Activated CD4-positive, alpha-beta T cell treated with anti-CD3 and anti-CD28 coated beads, Interleukin-2, Interleukin-6, amounts not matched to agents 100 ng/mL and 50 ng/mL, durations not matched to agents 16 hours and 8 hours (primary cell): Measurements from ENCODE around the gene SMIM21.

Experiments
- DNase-seq: peaks from one replicate; pipeline ENCODE4 v3.0.0-alpha.2; 2020

Gene SMIM21

GRCh38 chr18:75375341-75375740 lies 52.2 kb downstream of the SMIM21 start:
- DNase-seq = no peak

- DNase-seq = no peak
These were observed 53.0 kb downstream of the SMIM21 start for GRCh38 chr18:75374466-75374865.

- no peak for DNase-seq
These were observed 58.3 kb downstream of the SMIM21 start for GRCh38 chr18:75369026-75369721.

GRCh38 chr18:75365837-75366236 lies 61.7 kb downstream of the SMIM21 start:
- DNase-seq = no peak

- no peak for DNase-seq
These were observed 62.3 kb downstream of the SMIM21 start for GRCh38 chr18:75365254-75365629.

GRCh38 chr18:75364512-75365253 lies 62.8 kb downstream of the SMIM21 start:
- peak; percentile 1 for DNase-seq

- no peak for DNase-seq
These were observed 63.9 kb downstream of the SMIM21 start for GRCh38 chr18:75363446-75364225.

GRCh38 chr18:75362435-75362834 lies 65.1 kb downstream of the SMIM21 start:
- no peak for DNase-seq

- no peak for DNase-seq
These were observed 66.6 kb downstream of the SMIM21 start for GRCh38 chr18:75360941-75361340.

- no peak for DNase-seq
These were observed 67.3 kb downstream of the SMIM21 start for GRCh38 chr18:75360215-75360614.
